H1 (cell line): ENCODE measurements around the gene AREG. TPM values are rescaled to one million over a fixed set of nuclear protein-coding genes. Genes with fewer than 3 reads are reported as not detected.

Experiments used
- CTCF ChIA-PET: fragments of 300-600 bp; sonication (Branson Sonifier 250); formaldehyde crosslinking; loops from one replicate; lab custom pipeline; 2021; ENCODE audit not compliant: partially characterized antibody; lab: Charles Lee
- POLR2A ChIA-PET: fragments of 300-600 bp; sonication (Branson Sonifier 250); formaldehyde crosslinking; loops from one replicate; lab custom pipeline; 2021; ENCODE audit warnings: inconsistent platforms; ENCODE audit not compliant: partially characterized antibody; lab: Charles Lee
- DNase-seq, 2 experiments: peaks; one replicate each; pipeline versions ENCODE4 v3.0.0 to v3.0.0-alpha.2; 2010 to 2022; ENCODE audit warnings: low spot score in 2 of 2, low read depth in 1 of 2, mixed read lengths in 1 of 2
- FAIRE-seq: peaks from 2 replicates; lab custom pipeline; 2011; peaks lifted over from hg19 to GRCh38; lab: Jason Lieb, UNC
- H2AFZ ChIP-seq: 2 replicates; pipeline ENCODE4 v1.8.1; 2012; ENCODE audit warnings: low read length, inconsistent platforms
- H2AK5ac ChIP-seq: 2 replicates; pipeline ENCODE4 v1.6.1; 2013; ENCODE audit warnings: low read depth, low read length
- H2BK120ac ChIP-seq: replicated peaks from 2 replicates; pipeline ENCODE3; 2013; ENCODE audit warnings: low read depth, low read length, inconsistent platforms
- H2BK12ac ChIP-seq: 2 replicates; pipeline ENCODE4 v1.6.1; 2013; ENCODE audit warnings: low read depth, low read length
- H2BK15ac ChIP-seq: 2 replicates; pipeline ENCODE4 v1.6.1; 2013; ENCODE audit warnings: low read length
- H2BK20ac ChIP-seq: 2 replicates; pipeline ENCODE4 v1.6.1; 2013; ENCODE audit warnings: low read length
- H2BK5ac ChIP-seq: 2 replicates; pipeline ENCODE4 v1.6.1; 2013; ENCODE audit warnings: low read depth, low read length
- H3K14ac ChIP-seq: 2 replicates; pipeline ENCODE4 v1.6.1; 2013; ENCODE audit warnings: inconsistent platforms; ENCODE audit not compliant: insufficient read length
- H3K18ac ChIP-seq: 2 replicates; pipeline ENCODE4 v1.6.1; 2013; ENCODE audit warnings: low read length; ENCODE audit errors: extremely low read depth
- H3K23ac ChIP-seq: 2 replicates; pipeline ENCODE4 v1.6.1; 2013; ENCODE audit warnings: inconsistent platforms; ENCODE audit not compliant: insufficient read length
- H3K23me2 ChIP-seq: 2 replicates; pipeline ENCODE4 v1.6.1; 2013; ENCODE audit warnings: low read depth, low read length
- H3K27ac ChIP-seq: 2 replicates; pipeline ENCODE4 v1.6.1; 2011; ENCODE audit warnings: low read depth, low read length, inconsistent platforms
- H3K27me3 ChIP-seq, 4 experiments: replicated peaks in 1 of 4; 1 replicate in 1 of 4; 2 replicates in 3 of 4; pipeline versions ENCODE4 v1.6.1 to v1.8.1; 2011 to 2013; ENCODE audit warnings: low read length in 3 of 4, mild to moderate bottlenecking in 3 of 4, inconsistent platforms in 2 of 4, mixed read lengths in 2 of 4, moderate library complexity in 1 of 4; ENCODE audit not compliant: control insufficient read depth in 3 of 4, insufficient read depth in 3 of 4; ENCODE audit errors: extremely low read depth in 1 of 4
- H3K36me3 ChIP-seq, 4 experiments: 2 replicates each; pipeline versions ENCODE4 v1.6.1 to v1.8.1; 2011 to 2013; ENCODE audit warnings: mild to moderate bottlenecking in 4 of 4, low read length in 3 of 4, moderate library complexity in 2 of 4, control low read depth in 1 of 4, inconsistent platforms in 1 of 4; ENCODE audit not compliant: insufficient read depth in 4 of 4, control insufficient read depth in 2 of 4
- H3K4ac ChIP-seq: replicated peaks from 2 replicates; pipeline ENCODE3; 2013; ENCODE audit warnings: low read length, low read depth, mixed read lengths, inconsistent platforms; ENCODE audit not compliant: insufficient read length
- H3K4me1 ChIP-seq, 4 experiments: replicated peaks in 1 of 4; 1 replicate in 1 of 4; 2 replicates in 3 of 4; pipeline versions ENCODE4 v1.6.1 to v1.8.1; 2011 to 2013; ENCODE audit warnings: low read length in 3 of 4, inconsistent platforms in 2 of 4, mixed read lengths in 1 of 4; ENCODE audit not compliant: insufficient read depth in 4 of 4, control insufficient read depth in 3 of 4
- H3K4me2 ChIP-seq, 2 experiments: 2 replicates each; pipeline versions ENCODE4 v1.6.1 to v1.8.1; 2011 to 2013; ENCODE audit warnings: low read depth in 2 of 2, low read length in 2 of 2, control low read depth in 1 of 2, inconsistent platforms in 1 of 2, mild to moderate bottlenecking in 1 of 2; ENCODE audit not compliant: insufficient read depth in 1 of 2
- H3K4me3 ChIP-seq, 4 experiments: fragments of 200-600, 300-600 bp in 1 of 4; sonication (generic), shearing (Covaris generic), sonication (Bioruptor Twin) in 1 of 4; 2 replicates each; pipeline versions ENCODE4 v1.5.1 to v1.8.1; 2011 to 2016; ENCODE audit warnings: low read length in 4 of 4, low read depth in 3 of 4, control low read depth in 2 of 4, inconsistent platforms in 2 of 4, mild to moderate bottlenecking in 2 of 4, mixed read lengths in 1 of 4, moderate library complexity in 1 of 4; ENCODE audit not compliant: insufficient read depth in 2 of 4; ENCODE audit errors: extremely low read depth in 1 of 4
- H3K56ac ChIP-seq: replicated peaks from 2 replicates; pipeline ENCODE3; 2013; ENCODE audit warnings: low read depth, mild to moderate bottlenecking, mixed read lengths, low read length, inconsistent platforms; ENCODE audit not compliant: insufficient read length
- H3K79me1 ChIP-seq: 2 replicates; pipeline ENCODE4 v1.6.1; 2013; ENCODE audit warnings: low read depth, low read length, control low read depth
- H3K79me2 ChIP-seq, 2 experiments: 2 replicates each; pipeline versions ENCODE4 v1.6.1 to v1.8.1; 2012 to 2013; ENCODE audit warnings: low read length in 2 of 2, mild to moderate bottlenecking in 2 of 2, inconsistent platforms in 1 of 2; ENCODE audit not compliant: insufficient read depth in 2 of 2, control insufficient read depth in 1 of 2
- H3K9ac ChIP-seq, 4 experiments: replicated peaks in 1 of 4; 1 replicate in 1 of 4; 2 replicates in 3 of 4; pipeline versions ENCODE4 v1.6.1 to v1.8.1; 2011 to 2013; ENCODE audit warnings: low read depth in 3 of 4, low read length in 3 of 4, control low read depth in 2 of 4, mild to moderate bottlenecking in 2 of 4, moderate library complexity in 2 of 4, inconsistent platforms in 1 of 4; ENCODE audit errors: extremely low read depth in 1 of 4
- H3K9me3 ChIP-seq, 2 experiments: 2 replicates each; pipeline versions ENCODE4 v1.6.1 to v1.8.1; 2012 to 2013; ENCODE audit warnings: mild to moderate bottlenecking in 2 of 2, moderate library complexity in 2 of 2, control low read depth in 1 of 2, inconsistent platforms in 1 of 2, low read depth in 1 of 2, low read length in 1 of 2, mixed read lengths in 1 of 2; ENCODE audit not compliant: insufficient read depth in 2 of 2
- H4K20me1 ChIP-seq, 2 experiments: replicated peaks in 1 of 2; 2 replicates each; pipeline versions ENCODE3 to v1.8.1; 2011 to 2013; ENCODE audit warnings: inconsistent platforms in 2 of 2, low read length in 2 of 2, mild to moderate bottlenecking in 1 of 2; ENCODE audit not compliant: insufficient read depth in 2 of 2, control insufficient read depth in 1 of 2
- H4K5ac ChIP-seq: 2 replicates; pipeline ENCODE4 v1.6.1; 2013; ENCODE audit warnings: low read length, low read depth, mixed read lengths, inconsistent platforms; ENCODE audit not compliant: insufficient read length
- H4K8ac ChIP-seq: 2 replicates; pipeline ENCODE4 v1.8.0; 2013; ENCODE audit warnings: mild to moderate bottlenecking, moderate library complexity, low read length, inconsistent platforms; ENCODE audit not compliant: insufficient read depth; ENCODE audit errors: extremely low read depth
- H4K91ac ChIP-seq: replicated peaks from 2 replicates; pipeline ENCODE3; 2013; ENCODE audit warnings: low read length, mixed read lengths, inconsistent platforms; ENCODE audit not compliant: insufficient read length
- CREB1 ChIP-seq: IDR thresholded peaks from 2 replicates; pipeline ENCODE4 v1.6.1; 2012; ENCODE audit warnings: inconsistent platforms
- MAFK ChIP-seq: IDR thresholded peaks from 2 replicates; pipeline ENCODE4 v1.6.1; 2012; ENCODE audit warnings: low read depth, mild to moderate bottlenecking, improper control_type of control experiment, low read length
- NANOG ChIP-seq: IDR thresholded peaks from 2 replicates; pipeline ENCODE4 v1.6.1; 2011; ENCODE audit warnings: low read length, low read depth, mild to moderate bottlenecking, inconsistent platforms; ENCODE audit not compliant: insufficient read depth, poor library complexity, severe bottlenecking
- ZNF274 ChIP-seq: IDR thresholded peaks from 2 replicates; pipeline ENCODE4 v1.7.0; 2012; ENCODE audit warnings: low read length, borderline replicate concordance; ENCODE audit errors: extremely low read depth
- whole genome bisulfite sequencing, 2 experiments: shearing (Covaris generic) in 1 of 2; methylation state at CpG; one replicate each; pipeline versions ENCODE4 v1.1.6 to v1.1.7; 2013 to 2015; ENCODE audit warnings: low lambda C conversion rate in 2 of 2, mixed read lengths in 2 of 2, inconsistent platforms in 1 of 2, low coverage in 1 of 2, missing lambda C conversion rate in 1 of 2; ENCODE audit not compliant: insufficient replicate concordance in 2 of 2, insufficient coverage in 1 of 2, insufficient read length in 1 of 2; ENCODE audit errors: extremely low coverage in 1 of 2, missing lambda C conversion rate in 1 of 2; 5-methylcytosine and 5-hydroxymethylcytosine counted together
- polyA plus RNA-seq, 7 experiments: library from polyadenylated mRNA; depleted of rRNA in 3 of 7; stranded (reverse) in 5 of 7; unstranded in 2 of 7; fragments of >200 nt in 5 of 7; fragments of 200-250 nt in 2 of 7; gene quantifications; 1 replicate in 5 of 7; 2 replicates in 1 of 7; 4 replicates in 1 of 7; pipeline versions ENCODE4 v1.2.1 to v1.2.3, GENCODE V29; 2011 to 2013; ENCODE audit warnings: missing spikeins in 2 of 7, mixed read lengths in 2 of 7
- total RNA-seq: library from RNA; stranded (reverse); fragmentation: NEBNext Ultra II Directional; extraction: Animal tissue kit (Norgen Biotek cat#: 25700); gene quantifications from 2 replicates; pipeline ENCODE4 v1.2.1, GENCODE V29; 2021

The AREG gene
- total and polyA plus RNA-seq, 2 of the 8 experiments (the other 6 are each of a cell fraction or from before 2014, with no cell fraction given), result not detected

DNA sequence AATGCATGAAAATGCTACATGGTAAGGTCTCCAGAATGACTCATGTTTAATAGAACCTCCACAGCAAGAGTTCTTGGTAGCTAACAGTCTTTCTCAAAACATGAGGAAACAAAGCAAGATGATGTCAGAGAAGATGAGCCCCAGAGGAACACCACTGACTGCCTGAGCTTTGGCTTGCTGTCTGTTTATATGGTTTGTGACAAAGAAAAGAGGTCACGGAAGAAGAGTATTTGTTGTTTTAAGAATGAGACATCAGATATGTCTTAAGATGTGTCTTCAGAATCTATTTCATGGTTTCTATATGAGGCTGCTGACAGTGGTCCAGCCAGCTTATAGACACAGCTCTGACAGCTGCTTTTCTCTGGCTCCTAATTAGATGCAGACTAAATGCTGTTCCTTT is 18.8 kb upstream of the AREG start:
- Histone ChIP-seq H4K91ac (no peak overlapping the region), H3K27ac (no peak overlapping the region)
- 75% methylated on average over 1 of the region's 1 CpG; no CpG with 5 or more reads in 1 of the 2 experiments for WGBS, 2 experiments

More for the DNA sequence above, 18.8 kb upstream of the AREG start:
- Histone ChIP-seq H3K4me2 (no peak overlapping the region), H4K20me1 (no peaks in the 10 kb centered on the region), H3K4me3 (no peak overlapping the region), H3K14ac (no peak overlapping the region), H4K8ac (no peak overlapping the region), H3K4me1 (no peaks in the 10 kb centered on the region), H2BK15ac (no peak overlapping the region), H4K5ac (no peak overlapping the region), H3K56ac (no peak overlapping the region), H3K79me1 (no peaks in the 10 kb centered on the region), H3K9me3 (no peaks in the 10 kb centered on the region), H2BK120ac (no peak overlapping the region), H3K36me3 (no peaks in the 10 kb centered on the region), H3K23ac (no peak overlapping the region), H3K27me3 (no peaks in the 10 kb centered on the region; a peak in 1 of 7 replicates), H2BK20ac (no peak overlapping the region), H3K9ac (peak overlapping the region in 1 of 4 experiments; percentile 13; a peak in 1 of 7 replicates), H2AFZ (no peak overlapping the region), H3K4ac (no peak overlapping the region), H3K79me2 (no peaks in the 10 kb centered on the region), H3K18ac (no peak overlapping the region), H2BK5ac (no peak overlapping the region), H3K23me2 (no peaks in the 10 kb centered on the region; the same call in 1 of the 2 replicates), H2BK12ac (no peak overlapping the region), H2AK5ac (no peak overlapping the region)
- TF ChIP-seq CREB1 (no peak), NANOG (no peak), ZNF274 (no peak), MAFK (no peak)
- FAIRE-seq (no peak), DNase-seq (no peak)
- ChIA-PET CTCF (interaction anchor here (0.9 to 1.7 kb wide), 3 partner anchors 19 to 106 kb away, joined by 3 to 6 read pairs (median 3); partner anchors contain the start of gene AREG), POLR2A (no interaction called here)
